ENCODE measurements around the gene CCDC141. TPM values are rescaled to one million over a fixed set of nuclear protein-coding genes. Genes with fewer than 3 reads are reported as not detected.

Gene CCDC141
- total RNA-seq, 2 experiments from 2014 or later = 30.6 to 31.5 TPM

GRCh38 chr2:178804791-178805190 is 245.1 kb downstream of the CCDC141 start:
- Mint-ChIP-seq H3K27ac (no peak overlapping the region), H3K4me3 (no peak overlapping the region), H3K9me3 (no peaks in the 10 kb centered on the region), H3K4me1 (ENCODE audit: low read depth) (no peaks in the 10 kb centered on the region), H3K27me3 (no peaks in the 10 kb centered on the region), H3K36me3 (ENCODE audit: low read depth) (peaks cover 24% of the 10 kb centered on the region)
- H3K36me3 ChIP-seq (ENCODE audit: insufficient read depth, low read length) = no peaks in the 10 kb centered on the region
- peak; percentile 18 for TF ChIP-seq CTCF (IDR thresholded peaks at IDR 0.05)
- CTCF ChIA-PET = interaction anchor here (0.9 kb wide), 1 partner anchor 634 kb away, joined by 4 read pairs; no protein-coding TSS in a partner anchor
- POLR2A ChIA-PET = no interaction called here
- no peak overlapping the region for H3K27ac ChIP-seq (ENCODE audit: low read depth in 1 of 2, low read length in 2 of 2)
- ATAC-seq (ENCODE audit: poor library complexity) (no peak), DNase-seq (peak in 1 of 14 experiments; percentile 3)
- H3K4me1 ChIP-seq (ENCODE audit: insufficient read depth, low read length) = no peaks in the 10 kb centered on the region
- no peaks in the 10 kb centered on the region for H3K9me3 ChIP-seq (ENCODE audit: control insufficient read depth in 1 of 2, insufficient read depth in 1 of 2, low read length in 2 of 2)
- H3K4me3 ChIP-seq (ENCODE audit: low read length) = no peak overlapping the region
- no peaks in the 10 kb centered on the region for H3K27me3 ChIP-seq (ENCODE audit: control insufficient read depth in 1 of 2, insufficient read depth in 2 of 2, low read length in 2 of 2)
- intact Hi-C loops (cut with DNase I, micrococcal nuclease) = no loop called here

GRCh38 chr2:178800510-178800909 is 249.4 kb downstream of the CCDC141 start:
- Mint-ChIP-seq H3K9me3 (no peaks in the 10 kb centered on the region), H3K27ac (no peak overlapping the region), H3K4me1 (ENCODE audit: low read depth) (no peaks in the 10 kb centered on the region), H3K4me3 (no peak overlapping the region), H3K27me3 (no peaks in the 10 kb centered on the region), H3K36me3 (ENCODE audit: low read depth) (peaks cover 46% of the 10 kb centered on the region)
- Histone ChIP-seq H3K4me3 (ENCODE audit: low read length) (no peak overlapping the region), H3K27me3 (ENCODE audit: control insufficient read depth in 1 of 2, insufficient read depth in 2 of 2, low read length in 2 of 2) (no peaks in the 10 kb centered on the region), H3K4me1 (ENCODE audit: insufficient read depth, low read length) (no peaks in the 10 kb centered on the region), H3K36me3 (ENCODE audit: insufficient read depth, low read length) (no peaks in the 10 kb centered on the region), H3K9me3 (ENCODE audit: control insufficient read depth in 1 of 2, insufficient read depth in 1 of 2, low read length in 2 of 2) (no peaks in the 10 kb centered on the region), H3K27ac (ENCODE audit: low read depth in 1 of 2, low read length in 2 of 2) (no peak overlapping the region)
- CTCF ChIA-PET = no interaction called here
- intact Hi-C loops (cut with DNase I, micrococcal nuclease) = no loop called here
- POLR2A ChIA-PET = interaction anchor here (0.6 kb wide), 1 partner anchor 365 kb away, joined by 3 read pairs; no protein-coding TSS in a partner anchor
- DNase-seq (no peak), ATAC-seq (ENCODE audit: poor library complexity) (no peak)
- TF ChIP-seq CTCF (IDR thresholded peaks at IDR 0.05) = no peak

GRCh38 chr2:178799305-178799704 is 250.6 kb downstream of the CCDC141 start:
- Histone ChIP-seq H3K27me3 (ENCODE audit: control insufficient read depth in 1 of 2, insufficient read depth in 2 of 2, low read length in 2 of 2) (no peaks in the 10 kb centered on the region), H3K4me1 (ENCODE audit: insufficient read depth, low read length) (no peaks in the 10 kb centered on the region), H3K27ac (ENCODE audit: low read depth in 1 of 2, low read length in 2 of 2) (no peak overlapping the region), H3K4me3 (ENCODE audit: low read length) (no peak overlapping the region), H3K36me3 (ENCODE audit: insufficient read depth, low read length) (no peaks in the 10 kb centered on the region), H3K9me3 (ENCODE audit: control insufficient read depth in 1 of 2, insufficient read depth in 1 of 2, low read length in 2 of 2) (no peaks in the 10 kb centered on the region)
- H3K4me1 Mint-ChIP-seq (ENCODE audit: low read depth) = no peaks in the 10 kb centered on the region
- no peak for ATAC-seq (ENCODE audit: poor library complexity)
- peaks cover 52% of the 10 kb centered on the region for H3K36me3 Mint-ChIP-seq (ENCODE audit: low read depth)
- TF ChIP-seq CTCF (IDR thresholded peaks at IDR 0.05) = no peak
- no peak overlapping the region for H3K27ac Mint-ChIP-seq
- POLR2A ChIA-PET = no interaction called here
- intact Hi-C loops (cut with DNase I, micrococcal nuclease) = no loop called here
- H3K9me3 Mint-ChIP-seq = no peaks in the 10 kb centered on the region
- H3K4me3 Mint-ChIP-seq = no peak overlapping the region
- no peak for DNase-seq
- CTCF ChIA-PET = no interaction called here
- H3K27me3 Mint-ChIP-seq = no peaks in the 10 kb centered on the region
